Heart left ventricle (tissue), 16 donors: ENCODE results near the gene ACD. TPM values are rescaled to one million over a fixed set of nuclear protein-coding genes. Genes with fewer than 3 reads are reported as not detected.

Source experiments
- ATAC-seq, 4 donors: fragments of 200-7000 bp; cut with Tn5 transposase; one replicate each; pipeline ENCODE4 v1.9.1; 2020 to 2022; ENCODE audit warnings: moderate library complexity in 4 of 4, mild to moderate bottlenecking in 3 of 4, moderate number of reproducible peaks in 1 of 4
- DNase-seq, 5 donors: peaks; one replicate each; pipeline ENCODE4 v3.0.0-alpha.2; 2020
- H3K27ac ChIP-seq, 12 donors: fragments of 200-600 bp; sonication (generic) in 4 of 12; one replicate each; pipeline versions ENCODE4 v1.5.0 to v1.8.0; 2016 to 2022; ENCODE audit warnings: mild to moderate bottlenecking in 2 of 12
- H3K27me3 ChIP-seq, 9 donors: fragments of 200-600 bp; sonication (generic) in 2 of 9; one replicate each; pipeline versions ENCODE4 v1.5.1 to v1.8.0; 2016 to 2022; ENCODE audit warnings: mild to moderate bottlenecking in 3 of 9
- H3K36me3 ChIP-seq, 9 donors: fragments of 200-600 bp; sonication (generic) in 2 of 9; one replicate each; pipeline versions ENCODE4 v1.5.0 to v1.8.0; 2018 to 2022; ENCODE audit warnings: mild to moderate bottlenecking in 2 of 9
- H3K4me1 ChIP-seq, 12 donors: fragments of 200-600 bp; sonication (generic) in 4 of 12; one replicate each; pipeline versions ENCODE4 v1.5.0 to v1.8.0; 2016 to 2022; ENCODE audit warnings: mild to moderate bottlenecking in 3 of 12
- H3K4me3 ChIP-seq, 12 donors: fragments of 200-600 bp; sonication (generic) in 4 of 12; one replicate each; pipeline versions ENCODE4 v1.5.0 to v1.8.0; 2017 to 2022; ENCODE audit warnings: mild to moderate bottlenecking in 9 of 12, moderate library complexity in 4 of 12
- H3K9me3 ChIP-seq, 12 donors: fragments of 200-600 bp; sonication (generic) in 4 of 12; one replicate each; pipeline versions ENCODE4 v1.5.0 to v1.8.0; 2016 to 2022; ENCODE audit warnings: mild to moderate bottlenecking in 1 of 12
- POLR2A ChIP-seq, 2 donors: fragments of 450-650 bp; IDR thresholded peaks; one replicate each; pipeline ENCODE4 v1.6.1; 2017; ENCODE audit warnings: antibody characterized with exemption in 2 of 2, mild to moderate bottlenecking in 2 of 2, moderate library complexity in 2 of 2
- WGBS, 4 donors: extraction: QIAGEN DNeasy Blood & Tissue Kit in 2 of 4; methylation state at CpG; one replicate each; pipeline versions ENCODE4 v1.1.5 to v1.1.7; 2013 to 2018; 5-methylcytosine and 5-hydroxymethylcytosine counted together
- intact Hi-C, 10 donors: fragments of 100-400 bp; cut with DNase I; formaldehyde crosslinking; loops; one replicate each; pipeline versions ENCODE4 v1.11.1 to v1.14.2; 2022
- long read RNA-seq, 3 donors: library from polyadenylated mRNA; unstranded; transcript quantifications; one replicate each; pipeline ENCODE4 v2.0.0, GENCODE V29; 2020 to 2021
- polyA plus RNA-seq, 2 donors: library from polyadenylated mRNA; stranded (reverse); fragments of 200-250 nt; gene quantifications; one replicate each; pipeline ENCODE4 v1.2.3, GENCODE V29; 2013
- total RNA-seq, 9 donors: library from RNA; depleted of rRNA in 2 of 9; stranded (reverse); fragments of >200 nt in 2 of 9; fragmentation: NEBNext Ultra II Directional in 3 of 9; extraction: Animal tissue kit (Norgen Biotek cat#: 25700) in 3 of 9; gene quantifications; one replicate each; pipeline versions ENCODE4 v1.1.0 to v1.2.4, GENCODE V29; 2016 to 2023
- TF ChIP-seq, protein P1 (sequence below), 12 donors: fragments of 200-600 bp; sonication (generic) in 4 of 12; IDR thresholded peaks; one replicate each; pipeline versions ENCODE4 v1.5.0 to v1.8.0; 2018 to 2022; ENCODE audit warnings: antibody characterized with exemption in 12 of 12, mild to moderate bottlenecking in 5 of 12
- donor health status: ischemic (EF 13 %, LVEDD 7.1; RV severe dilation, severe dysfunction).
- donor health status: healthy with polysubstance abuse.
- donor health status: DM: no; HTN: yes; CAD: no.
- donor health status: DM: no; HTN: no; CAD: no.
- donor health status: ischemic (EF 25% LVEDD 6.9; RV normal size, moderate dysfunction).
- donor health status: ischemic (EF 25% LVEDD 5.7; RV mildly dilated, moderate dysfunction).
- donor health status: healthy.
- donor health status: DM: yes; HTN: yes; CAD: no.
- donor health status: ischemic (EF 35%, LVEDD 5.7; RV mildly dilated, moderate dysfunction).
- donor health status: nonischemic (EF 11% LVEDD 7.7; RV severe dilation, severe dysfunction).
- donor health status: DM: yes; HTN: yes; CAD: no.
- donor health status: PGD.
- donor health status: ischemic (EF 29% LVEDD 5.4; RV normal size, mild dysfunction).
- donor health status: nonischemic (EF 23%, LVEDD 6.1; RV moderate dilation, normal function).

The ACD gene
- total RNA-seq, result 10 to 100 TPM in 4 of 9 donors, 1 to 10 TPM in 5; 6.2 to 19.9 (median 9.5) TPM
- polyA plus RNA-seq, result 10 to 100 TPM in 1 of 2 donors, 1 to 10 TPM in 1; 7.8 to 15.6 TPM
- long read RNA-seq, donor 1, transcript ACD-214 (12 exons, 2,065 nt), result major isoform, 5 of 10 reads
- long read RNA-seq, donor 1, partial matches to known transcripts, result 1 of 10 reads
- long read RNA-seq, donor 1, other reads (novel, unspliced or antisense), result 3 of 10 reads
- long read RNA-seq, donor 2, transcript ACD-214 (12 exons, 2,065 nt), result major isoform, 11 of 22 reads
- long read RNA-seq, donor 2, partial matches to known transcripts, result 4 of 22 reads
- long read RNA-seq, donor 2, other reads (novel, unspliced or antisense), result 6 of 22 reads
- long read RNA-seq, donor 3, partial matches to known transcripts, result 4 of 8 reads
- long read RNA-seq, donor 3, other reads (novel, unspliced or antisense), result 2 of 8 reads

DNA sequence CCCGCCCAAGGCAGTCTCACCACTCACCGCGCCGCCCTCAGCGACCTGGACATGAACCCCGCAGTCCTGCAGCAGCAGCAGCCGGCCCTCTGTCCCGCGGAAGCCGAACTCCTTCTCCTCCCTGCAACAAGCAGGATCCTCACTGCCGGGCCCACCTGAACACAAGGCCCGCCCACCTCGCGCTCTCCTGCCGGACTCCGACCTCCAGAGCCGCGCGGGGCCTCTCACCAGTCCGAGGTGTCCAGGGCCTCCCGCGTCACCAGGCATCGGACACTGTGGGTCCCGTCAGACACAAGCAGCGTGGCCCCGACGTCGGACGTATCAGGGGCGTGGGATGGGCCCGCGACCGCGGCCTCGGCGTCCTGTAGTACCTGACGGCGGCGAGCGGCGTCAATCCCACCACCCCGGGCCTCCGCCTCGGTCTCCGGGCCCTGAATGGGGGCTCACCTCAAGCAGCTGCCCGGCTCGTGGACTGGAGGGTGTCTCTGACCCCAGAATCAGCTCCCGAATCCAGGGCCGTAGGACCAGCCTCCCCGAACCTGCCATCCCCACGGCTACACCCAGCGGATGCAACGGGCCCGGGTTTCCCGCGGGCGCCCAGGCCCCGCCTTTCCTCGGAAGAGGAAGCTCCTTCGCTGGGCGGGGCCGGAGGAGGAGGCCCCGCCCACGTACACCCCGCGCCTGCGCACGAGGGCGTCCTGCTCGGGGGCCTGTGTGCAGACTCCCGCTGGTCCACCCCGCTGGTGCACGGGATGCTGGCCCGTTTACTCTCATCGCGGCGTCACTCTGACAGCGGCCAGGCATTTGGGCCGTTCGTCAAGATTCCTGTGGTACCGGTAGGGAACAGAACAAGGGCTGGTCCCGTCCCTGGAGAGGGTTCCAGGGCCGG, at the start of gene ACD:
Gene ACD, minus strand, starts transcription at position 586 of the 889 bp plus-strand sequence. Its CDS starts 40 bp downstream, at position 546.
- ATAC-seq (peak; percentile 90 to 95 (median 92)), DNase-seq (peak; percentile 91 to 95 (median 92))
- Histone ChIP-seq H3K4me1 (peaks cover 0 to 22% (median 18%) of the 10 kb centered on the region in 12 donors), H3K27me3 (peaks cover 0 to 10% (median 2%) of the 10 kb centered on the region in 9 donors), H3K36me3 (peaks cover 0 to 23% (median 0%) of the 10 kb centered on the region in 9 donors), H3K4me3 (peak within 1 kb of the TSS; percentile 73 to 97 (median 82)), H3K27ac (peak within 1 kb of the TSS; percentile 80 to 97 (median 93)), H3K9me3 (no peaks in the 10 kb centered on the region)
- 0 to 2% (median 1%) methylated on average over 18 to 83 of the region's 83 CpGs for WGBS, 4 donors
- peak in 1 of 2 donors; percentile 86 for TF ChIP-seq POLR2A (IDR thresholded peaks at IDR 0.05)
- TF ChIP-seq, protein P1, sequence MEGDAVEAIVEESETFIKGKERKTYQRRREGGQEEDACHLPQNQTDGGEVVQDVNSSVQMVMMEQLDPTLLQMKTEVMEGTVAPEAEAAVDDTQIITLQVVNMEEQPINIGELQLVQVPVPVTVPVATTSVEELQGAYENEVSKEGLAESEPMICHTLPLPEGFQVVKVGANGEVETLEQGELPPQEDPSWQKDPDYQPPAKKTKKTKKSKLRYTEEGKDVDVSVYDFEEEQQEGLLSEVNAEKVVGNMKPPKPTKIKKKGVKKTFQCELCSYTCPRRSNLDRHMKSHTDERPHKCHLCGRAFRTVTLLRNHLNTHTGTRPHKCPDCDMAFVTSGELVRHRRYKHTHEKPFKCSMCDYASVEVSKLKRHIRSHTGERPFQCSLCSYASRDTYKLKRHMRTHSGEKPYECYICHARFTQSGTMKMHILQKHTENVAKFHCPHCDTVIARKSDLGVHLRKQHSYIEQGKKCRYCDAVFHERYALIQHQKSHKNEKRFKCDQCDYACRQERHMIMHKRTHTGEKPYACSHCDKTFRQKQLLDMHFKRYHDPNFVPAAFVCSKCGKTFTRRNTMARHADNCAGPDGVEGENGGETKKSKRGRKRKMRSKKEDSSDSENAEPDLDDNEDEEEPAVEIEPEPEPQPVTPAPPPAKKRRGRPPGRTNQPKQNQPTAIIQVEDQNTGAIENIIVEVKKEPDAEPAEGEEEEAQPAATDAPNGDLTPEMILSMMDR (IDR thresholded peaks at IDR 0.05), result no peak
- intact Hi-C loops, result loop anchor here in 3 of 10 donors (1.0 to 10.0 kb wide), 3 partner anchors 97 to 175 kb away; partner anchors contain the start of gene CTCF (in 2 of the 3)

DNA sequence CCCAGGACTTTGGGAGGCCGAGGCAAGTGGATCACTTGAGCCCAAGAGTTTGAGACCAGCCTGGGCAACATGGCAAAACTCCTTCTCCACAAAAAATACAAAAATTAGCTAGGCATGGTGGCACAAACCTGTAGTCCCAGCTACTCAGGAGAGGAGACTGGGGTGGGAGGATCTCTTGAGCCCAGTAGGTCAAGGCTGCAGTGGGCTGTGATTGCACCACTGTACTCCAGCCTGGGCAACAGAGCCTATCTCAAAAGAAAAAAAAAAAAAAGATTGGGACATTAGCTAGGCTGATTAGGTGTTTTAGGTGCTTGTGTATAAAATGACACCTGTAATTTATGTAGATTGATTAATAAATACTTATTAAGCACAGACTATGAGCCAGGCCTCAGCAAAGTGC, 49.0 kb upstream of the ACD start:
- WGBS, 4 donors, result 91 to 100% (median 98%) methylated on average over 1 of the region's 1 CpG
- DNase-seq (no peak), ATAC-seq (no peak)
- Histone ChIP-seq H3K36me3 (peaks cover 0 to 3% (median 0%) of the 10 kb centered on the region in 9 donors), H3K4me3 (no peak overlapping the region), H3K27ac (no peak overlapping the region), H3K27me3 (no peaks in the 10 kb centered on the region), H3K9me3 (no peaks in the 10 kb centered on the region), H3K4me1 (peaks cover 0 to 6% (median 0%) of the 10 kb centered on the region in 12 donors)
- TF ChIP-seq, protein P1 (IDR thresholded peaks at IDR 0.05), result no peak
- no peak for TF ChIP-seq POLR2A (IDR thresholded peaks at IDR 0.05)
- intact Hi-C loops, result no loop called here

DNA sequence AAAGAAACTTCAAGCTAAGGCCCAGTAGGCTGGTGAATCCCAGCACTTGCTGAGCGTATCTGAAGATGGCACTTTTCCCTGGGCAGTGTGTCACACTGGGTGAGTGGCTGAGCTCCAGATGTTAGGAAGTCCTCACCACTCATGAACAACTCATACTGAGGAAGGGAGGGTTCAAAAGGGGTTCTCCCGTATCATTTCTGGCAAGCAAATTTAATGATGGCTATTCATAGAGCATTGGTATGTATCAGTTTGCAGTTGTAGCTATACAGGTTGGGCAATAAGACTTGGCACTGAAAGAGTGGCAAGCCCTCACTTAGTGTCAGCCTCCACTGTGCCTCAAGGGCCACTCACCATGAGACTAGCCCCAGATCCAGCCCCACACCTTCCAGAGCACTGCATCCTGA, 48.3 kb upstream of the ACD start:
- intact Hi-C loops, result no loop called here
- DNase-seq (no peak), ATAC-seq (peak in 1 of 4 donors; percentile 61)
- H3K27me3 ChIP-seq, result no peaks in the 10 kb centered on the region
- H3K4me3 ChIP-seq, result no peak overlapping the region
- H3K4me1 ChIP-seq, result peaks cover 0 to 13% (median 2%) of the 10 kb centered on the region in 12 donors
- WGBS, 4 donors, result 50 to 83% (median 70%) methylated on average over 2 of the region's 2 CpGs
- no peaks in the 10 kb centered on the region for H3K9me3 ChIP-seq
- H3K36me3 ChIP-seq, result peaks cover 0 to 3% (median 0%) of the 10 kb centered on the region in 9 donors
- no peak overlapping the region for H3K27ac ChIP-seq
- TF ChIP-seq, protein P1 (IDR thresholded peaks at IDR 0.05), result no peak
- TF ChIP-seq POLR2A (IDR thresholded peaks at IDR 0.05), result no peak
